ENCODE data around the gene LRRN4CL.

Gene LRRN4CL

GRCh38 chr11:62671236-62671607 is 18.1 kb downstream of the LRRN4CL start:
- Histone ChIP-seq H2BK12ac (ENCODE audit: low read length) (no peak overlapping the region), H2AK5ac (ENCODE audit: low read depth, low read length) (no peak overlapping the region), H3K4me2 (ENCODE audit: insufficient read depth, low read length, poor library complexity, severe bottlenecking) (peak overlapping the region; percentile 94), H3K14ac (ENCODE audit: low read length) (no peak overlapping the region), H3K4me1 (ENCODE audit: control insufficient read depth in 2 of 2, insufficient read depth in 1 of 2, low read depth in 1 of 2, low read length in 2 of 2) (peaks cover 3 to 10% of the 10 kb centered on the region in 2 donors), H3K18ac (ENCODE audit: low read length) (no peak overlapping the region), H4K91ac (ENCODE audit: low read depth, low read length, poor library complexity) (no peak overlapping the region), H3K79me1 (ENCODE audit: low read depth, low read length) (peaks cover 8% of the 10 kb centered on the region), H2BK120ac (ENCODE audit: low read depth, low read length) (peak overlapping the region; percentile 9), H2AFZ (ENCODE audit: low read length) (peak overlapping the region; percentile 91), H3K23ac (ENCODE audit: low read depth, low read length, poor library complexity) (peak overlapping the region; percentile 50), H2BK5ac (ENCODE audit: low read length) (no peak overlapping the region), H3K4me3 (ENCODE audit: low read length in 2 of 2) (peak overlapping the region; percentile 84 to 96), H4K8ac (ENCODE audit: low read depth, low read length) (no peak overlapping the region), H3K36me3 (replicated peaks in 1 of 2; ENCODE audit: control insufficient read depth in 2 of 2, insufficient read depth in 2 of 2, low read length in 2 of 2) (peaks cover 16 to 48% of the 10 kb centered on the region in 2 donors), H2BK15ac (ENCODE audit: low read length) (no peak overlapping the region), H3K9me3 (replicated peaks in 1 of 2; ENCODE audit: control insufficient read depth in 2 of 2, insufficient read depth in 1 of 2, low read depth in 1 of 2, low read length in 2 of 2) (no peaks in the 10 kb centered on the region), H3K27ac (replicated peaks; ENCODE audit: low read length) (peak overlapping the region; percentile 89), H3K4ac (ENCODE audit: low read length) (no peak overlapping the region), H3K9ac (ENCODE audit: low read depth, low read length, poor library complexity) (no peak overlapping the region), H3K27me3 (ENCODE audit: control insufficient read depth in 3 of 3, insufficient read depth in 3 of 3, low read depth in 1 of 3, low read length in 3 of 3) (no peaks in the 10 kb centered on the region)
- WGBS, 2 donors (ENCODE audit: extremely low coverage in 2 of 2, insufficient read length in 2 of 2, insufficient replicate concordance in 1 of 2), result no CpG with 5 or more reads among the region's 17 CpGs
- no peak for DNase-seq (ENCODE audit: low spot score)

- H3K36me3 ChIP-seq (replicated peaks in 1 of 2; ENCODE audit: control insufficient read depth in 2 of 2, insufficient read depth in 2 of 2, low read length in 2 of 2), result peaks cover 15 to 43% of the 10 kb centered on the region in 2 donors
- H2BK15ac ChIP-seq (ENCODE audit: low read length), result no peak overlapping the region
- no peak overlapping the region for H2BK5ac ChIP-seq (ENCODE audit: low read length)
- H3K79me1 ChIP-seq (ENCODE audit: low read depth, low read length), result peaks cover 14% of the 10 kb centered on the region
- H3K4me3 ChIP-seq (ENCODE audit: low read length in 2 of 2), result no peak overlapping the region
- H4K91ac ChIP-seq (ENCODE audit: low read depth, low read length, poor library complexity), result no peak overlapping the region
- DNase-seq (ENCODE audit: low spot score), result no peak
- no peak overlapping the region for H3K4me2 ChIP-seq (ENCODE audit: insufficient read depth, low read length, poor library complexity, severe bottlenecking)
- H2BK12ac ChIP-seq (ENCODE audit: low read length), result no peak overlapping the region
- WGBS, 2 donors (ENCODE audit: extremely low coverage in 2 of 2, insufficient read length in 2 of 2, insufficient replicate concordance in 1 of 2), result no CpG with 5 or more reads among the region's 4 CpGs
- no peak overlapping the region for H3K4ac ChIP-seq (ENCODE audit: low read length)
- H2AK5ac ChIP-seq (ENCODE audit: low read depth, low read length), result no peak overlapping the region
- H3K23ac ChIP-seq (ENCODE audit: low read depth, low read length, poor library complexity), result no peak overlapping the region
- peaks cover 4 to 12% of the 10 kb centered on the region in 2 donors for H3K4me1 ChIP-seq (ENCODE audit: control insufficient read depth in 2 of 2, insufficient read depth in 1 of 2, low read depth in 1 of 2, low read length in 2 of 2)
- H3K27me3 ChIP-seq (ENCODE audit: control insufficient read depth in 3 of 3, insufficient read depth in 3 of 3, low read depth in 1 of 3, low read length in 3 of 3), result no peaks in the 10 kb centered on the region
- peak overlapping the region; percentile 34 for H3K27ac ChIP-seq (replicated peaks; ENCODE audit: low read length)
- H3K9me3 ChIP-seq (replicated peaks in 1 of 2; ENCODE audit: control insufficient read depth in 2 of 2, insufficient read depth in 1 of 2, low read depth in 1 of 2, low read length in 2 of 2), result no peaks in the 10 kb centered on the region
- no peak overlapping the region for H2BK120ac ChIP-seq (ENCODE audit: low read depth, low read length)
- H3K18ac ChIP-seq (ENCODE audit: low read length), result no peak overlapping the region
- H3K14ac ChIP-seq (ENCODE audit: low read length), result no peak overlapping the region
- H3K9ac ChIP-seq (ENCODE audit: low read depth, low read length, poor library complexity), result no peak overlapping the region
- no peak overlapping the region for H4K8ac ChIP-seq (ENCODE audit: low read depth, low read length)
- no peak overlapping the region for H2AFZ ChIP-seq (ENCODE audit: low read length)
Observed at GRCh38 chr11:62669420-62670161, 19.7 kb downstream of the LRRN4CL start.

- Histone ChIP-seq H2BK12ac (ENCODE audit: low read length) (no peak overlapping the region), H2AK5ac (ENCODE audit: low read depth, low read length) (no peak overlapping the region), H3K23ac (ENCODE audit: low read depth, low read length, poor library complexity) (no peak overlapping the region), H3K27ac (replicated peaks; ENCODE audit: low read length) (no peak overlapping the region), H2BK15ac (ENCODE audit: low read length) (no peak overlapping the region), H3K9ac (ENCODE audit: low read depth, low read length, poor library complexity) (no peak overlapping the region), H2AFZ (ENCODE audit: low read length) (no peak overlapping the region), H4K91ac (ENCODE audit: low read depth, low read length, poor library complexity) (no peak overlapping the region), H4K8ac (ENCODE audit: low read depth, low read length) (no peak overlapping the region), H3K4ac (ENCODE audit: low read length) (no peak overlapping the region), H3K27me3 (ENCODE audit: control insufficient read depth in 3 of 3, insufficient read depth in 3 of 3, low read depth in 1 of 3, low read length in 3 of 3) (no peaks in the 10 kb centered on the region), H3K4me2 (ENCODE audit: insufficient read depth, low read length, poor library complexity, severe bottlenecking) (no peak overlapping the region), H3K79me1 (ENCODE audit: low read depth, low read length) (peaks cover 14% of the 10 kb centered on the region), H3K14ac (ENCODE audit: low read length) (no peak overlapping the region), H3K4me1 (ENCODE audit: control insufficient read depth in 2 of 2, insufficient read depth in 1 of 2, low read depth in 1 of 2, low read length in 2 of 2) (peaks cover 4 to 12% of the 10 kb centered on the region in 2 donors), H3K18ac (ENCODE audit: low read length) (no peak overlapping the region), H3K4me3 (ENCODE audit: low read length in 2 of 2) (no peak overlapping the region), H2BK120ac (ENCODE audit: low read depth, low read length) (no peak overlapping the region), H3K9me3 (replicated peaks in 1 of 2; ENCODE audit: control insufficient read depth in 2 of 2, insufficient read depth in 1 of 2, low read depth in 1 of 2, low read length in 2 of 2) (no peaks in the 10 kb centered on the region), H3K36me3 (replicated peaks in 1 of 2; ENCODE audit: control insufficient read depth in 2 of 2, insufficient read depth in 2 of 2, low read length in 2 of 2) (peaks cover 14 to 31% of the 10 kb centered on the region in 2 donors), H2BK5ac (ENCODE audit: low read length) (no peak overlapping the region)
- DNase-seq (ENCODE audit: low spot score), result no peak
- WGBS, 2 donors (ENCODE audit: extremely low coverage in 2 of 2, insufficient read length in 2 of 2, insufficient replicate concordance in 1 of 2), result no CpG with 5 or more reads among the region's 2 CpGs
Observed at GRCh38 chr11:62667460-62667859, 21.9 kb downstream of the LRRN4CL start.

GRCh38 chr11:62666259-62666926 is 22.9 kb downstream of the LRRN4CL start:
- DNase-seq (ENCODE audit: low spot score), result no peak
- H3K14ac ChIP-seq (ENCODE audit: low read length), result no peak overlapping the region

More at GRCh38 chr11:62666259-62666926, 22.9 kb downstream of the LRRN4CL start:
- Histone ChIP-seq H3K4me2 (ENCODE audit: insufficient read depth, low read length, poor library complexity, severe bottlenecking) (peak overlapping the region; percentile 93), H2BK12ac (ENCODE audit: low read length) (no peak overlapping the region), H3K36me3 (replicated peaks in 1 of 2; ENCODE audit: control insufficient read depth in 2 of 2, insufficient read depth in 2 of 2, low read length in 2 of 2) (peaks cover 16 to 42% of the 10 kb centered on the region in 2 donors), H2BK15ac (ENCODE audit: low read length) (no peak overlapping the region), H2BK120ac (ENCODE audit: low read depth, low read length) (no peak overlapping the region), H3K79me1 (ENCODE audit: low read depth, low read length) (peaks cover 11% of the 10 kb centered on the region), H3K4me3 (ENCODE audit: low read length in 2 of 2) (peak overlapping the region; percentile 84 to 98), H3K27ac (replicated peaks; ENCODE audit: low read length) (no peak overlapping the region), H2BK5ac (ENCODE audit: low read length) (no peak overlapping the region), H2AFZ (ENCODE audit: low read length) (no peak overlapping the region), H3K18ac (ENCODE audit: low read length) (peak overlapping the region; percentile 13), H3K4me1 (ENCODE audit: control insufficient read depth in 2 of 2, insufficient read depth in 1 of 2, low read depth in 1 of 2, low read length in 2 of 2) (peaks cover 4 to 12% of the 10 kb centered on the region in 2 donors), H4K91ac (ENCODE audit: low read depth, low read length, poor library complexity) (no peak overlapping the region), H3K4ac (ENCODE audit: low read length) (no peak overlapping the region), H3K9ac (ENCODE audit: low read depth, low read length, poor library complexity) (peak overlapping the region; percentile 95), H2AK5ac (ENCODE audit: low read depth, low read length) (no peak overlapping the region), H3K9me3 (replicated peaks in 1 of 2; ENCODE audit: control insufficient read depth in 2 of 2, insufficient read depth in 1 of 2, low read depth in 1 of 2, low read length in 2 of 2) (no peaks in the 10 kb centered on the region), H3K23ac (ENCODE audit: low read depth, low read length, poor library complexity) (peak overlapping the region; percentile 59), H4K8ac (ENCODE audit: low read depth, low read length) (no peak overlapping the region), H3K27me3 (ENCODE audit: control insufficient read depth in 3 of 3, insufficient read depth in 3 of 3, low read depth in 1 of 3, low read length in 3 of 3) (no peaks in the 10 kb centered on the region)
- no CpG with 5 or more reads among the region's 16 CpGs for WGBS, 2 donors (ENCODE audit: extremely low coverage in 2 of 2, insufficient read length in 2 of 2, insufficient replicate concordance in 1 of 2)
